HUES64 (cell line): ENCODE measurements around the gene TMEM236.

ENCODE experiments used
- H3K27ac ChIP-seq: 2 replicates; pipeline ENCODE4 v1.7.0; 2013; ENCODE audit warnings: low read depth, low read length, inconsistent platforms
- H3K27me3 ChIP-seq: 2 replicates; pipeline ENCODE4 v1.6.1; 2013; ENCODE audit warnings: mild to moderate bottlenecking, low read length; ENCODE audit not compliant: insufficient read depth
- H3K36me3 ChIP-seq: 2 replicates; pipeline ENCODE4 v1.6.1; 2013; ENCODE audit warnings: mild to moderate bottlenecking, low read length; ENCODE audit not compliant: insufficient read depth
- H3K4me1 ChIP-seq: 2 replicates; pipeline ENCODE4 v1.6.1; 2013; ENCODE audit warnings: mild to moderate bottlenecking, low read length, moderate library complexity; ENCODE audit not compliant: insufficient read depth
- H3K4me3 ChIP-seq: 2 replicates; pipeline ENCODE4 v1.5.1; 2013; ENCODE audit warnings: mild to moderate bottlenecking, low read length, moderate library complexity
- H3K9ac ChIP-seq: 2 replicates; pipeline ENCODE4 v1.6.1; 2013; ENCODE audit warnings: mild to moderate bottlenecking, low read depth, low read length
- H3K9me3 ChIP-seq: 2 replicates; pipeline ENCODE4 v1.6.1; 2013; ENCODE audit warnings: low read depth, low read length; ENCODE audit not compliant: insufficient read depth
- WGBS: fragments of 150-250, 120-280 bp; methylation state at CpG from one replicate; pipeline ENCODE4 v1.1.7; 2013; ENCODE audit warnings: missing lambda C conversion rate; 5-methylcytosine and 5-hydroxymethylcytosine counted together

TMEM236 gene

DNA sequence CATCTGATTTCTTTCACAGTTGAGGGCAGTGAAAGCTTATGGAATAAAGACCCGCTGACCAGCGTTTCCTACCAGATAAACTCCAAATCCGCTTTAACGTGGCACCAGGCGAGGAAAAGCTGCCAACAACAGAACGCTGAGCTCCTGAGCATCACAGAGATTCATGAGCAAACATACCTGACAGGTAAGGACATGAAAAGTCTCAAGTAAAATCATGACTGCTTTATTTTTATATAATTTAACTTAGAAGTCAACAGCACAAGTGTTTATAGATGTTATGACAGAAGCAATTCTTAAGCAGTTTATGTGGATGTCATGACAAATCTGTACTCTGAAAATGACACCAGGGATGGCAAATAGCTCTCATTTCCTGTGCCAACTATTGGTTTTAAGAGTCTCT lies 81.7 kb downstream of the TMEM236 start:
- 91% methylated on average over 6 of the region's 6 CpGs for WGBS
- Histone ChIP-seq H3K4me1 (peaks cover 12% of the 10 kb centered on the region; the same call in 1 of the 2 replicates), H3K27ac (no peak overlapping the region), H3K27me3 (no peaks in the 10 kb centered on the region), H3K36me3 (no peaks in the 10 kb centered on the region), H3K9ac (no peak overlapping the region), H3K4me3 (no peak overlapping the region), H3K9me3 (no peaks in the 10 kb centered on the region)

DNA sequence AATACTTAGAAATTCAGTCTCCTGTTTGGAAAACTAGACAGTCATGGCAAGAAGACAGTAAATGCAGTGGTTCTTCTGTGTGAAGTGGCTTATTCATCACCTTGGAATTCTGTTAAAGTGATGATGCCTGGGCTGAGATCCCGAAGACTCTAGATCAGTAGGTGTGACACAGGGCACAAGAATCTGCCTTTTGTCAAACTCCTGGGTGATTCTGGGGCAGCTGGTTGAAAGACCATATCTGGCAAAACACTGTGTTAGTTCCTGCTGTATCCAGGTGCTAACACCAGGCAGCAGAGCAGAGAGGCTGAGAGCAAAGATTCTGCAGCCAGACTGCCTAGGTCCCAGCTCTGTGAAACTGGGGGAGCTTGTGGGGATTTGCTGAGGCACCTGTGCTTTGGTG lies 83.7 kb downstream of the TMEM236 start:
- 62% methylated on average over 1 of the region's 1 CpG for WGBS
- peak overlapping the region; percentile 62 for H3K27ac ChIP-seq
- no peaks in the 10 kb centered on the region for H3K36me3 ChIP-seq
- H3K27me3 ChIP-seq = no peaks in the 10 kb centered on the region
- no peak overlapping the region for H3K4me3 ChIP-seq
- peaks cover 12% of the 10 kb centered on the region; the same call in 1 of the 2 replicates for H3K4me1 ChIP-seq
- H3K9me3 ChIP-seq = no peaks in the 10 kb centered on the region
- no peak overlapping the region for H3K9ac ChIP-seq

- H3K4me3 ChIP-seq = no peak overlapping the region
- no peaks in the 10 kb centered on the region for H3K9me3 ChIP-seq
- no peak overlapping the region; the same call in 1 of the 2 replicates for H3K9ac ChIP-seq
- H3K27ac ChIP-seq = no peak overlapping the region; the same call in 1 of the 2 replicates
- no peaks in the 10 kb centered on the region for H3K36me3 ChIP-seq
- H3K4me1 ChIP-seq = peaks cover 12% of the 10 kb centered on the region; the same call in 1 of the 2 replicates
- H3K27me3 ChIP-seq = no peaks in the 10 kb centered on the region
- 27% methylated on average over 8 of the region's 8 CpGs for whole genome bisulfite sequencing
Measured at GRCh38 chr10:17836942-17837341, 84.9 kb downstream of the TMEM236 start.

- Histone ChIP-seq H3K9me3 (no peaks in the 10 kb centered on the region), H3K36me3 (no peaks in the 10 kb centered on the region), H3K9ac (no peak overlapping the region), H3K4me3 (no peak overlapping the region), H3K27me3 (no peaks in the 10 kb centered on the region), H3K27ac (no peak overlapping the region), H3K4me1 (peaks cover 12% of the 10 kb centered on the region; the same call in 1 of the 2 replicates)
- WGBS = 89% methylated on average over 9 of the region's 9 CpGs
Measured at GRCh38 chr10:17838080-17838648, 86.2 kb downstream of the TMEM236 start.

- no peaks in the 10 kb centered on the region for H3K36me3 ChIP-seq
- H3K4me3 ChIP-seq = no peak overlapping the region
- no peaks in the 10 kb centered on the region for H3K9me3 ChIP-seq
- H3K9ac ChIP-seq = no peak overlapping the region
- WGBS = no CpG with 5 or more reads among the region's 1 CpG
- no peak overlapping the region for H3K27ac ChIP-seq
- H3K27me3 ChIP-seq = no peaks in the 10 kb centered on the region
- peaks cover 10% of the 10 kb centered on the region; the same call in 1 of the 2 replicates for H3K4me1 ChIP-seq
Measured at GRCh38 chr10:17841050-17841449, 89.0 kb downstream of the TMEM236 start.

- H3K4me3 ChIP-seq = no peak overlapping the region
- WGBS = 94% methylated on average over 3 of the region's 5 CpGs
- H3K9me3 ChIP-seq = no peaks in the 10 kb centered on the region
- no peaks in the 10 kb centered on the region for H3K36me3 ChIP-seq
- H3K27me3 ChIP-seq = no peaks in the 10 kb centered on the region
- no peaks in the 10 kb centered on the region for H3K4me1 ChIP-seq
- H3K27ac ChIP-seq = no peak overlapping the region
- H3K9ac ChIP-seq = no peak overlapping the region
Measured at GRCh38 chr10:17842641-17843040, 90.6 kb downstream of the TMEM236 start.

GRCh38 chr10:17847585-17848296 lies 95.7 kb downstream of the TMEM236 start:
- WGBS = 83% methylated on average over 5 of the region's 5 CpGs
- no peak overlapping the region for H3K9ac ChIP-seq
- no peak overlapping the region for H3K27ac ChIP-seq
- no peak overlapping the region for H3K4me3 ChIP-seq
- H3K36me3 ChIP-seq = no peaks in the 10 kb centered on the region
- no peaks in the 10 kb centered on the region for H3K27me3 ChIP-seq
- peaks cover 13% of the 10 kb centered on the region for H3K4me1 ChIP-seq
- H3K9me3 ChIP-seq = no peaks in the 10 kb centered on the region

GRCh38 chr10:17848646-17849045 lies 96.6 kb downstream of the TMEM236 start:
- Histone ChIP-seq H3K36me3 (no peaks in the 10 kb centered on the region), H3K4me1 (peaks cover 13% of the 10 kb centered on the region), H3K27ac (no peak overlapping the region), H3K9ac (no peak overlapping the region), H3K27me3 (no peaks in the 10 kb centered on the region), H3K4me3 (no peak overlapping the region), H3K9me3 (no peaks in the 10 kb centered on the region)
- WGBS = 81% methylated on average over 5 of the region's 5 CpGs
